ENCODE results near the gene CCDC134.

Gene CCDC134

DNA sequence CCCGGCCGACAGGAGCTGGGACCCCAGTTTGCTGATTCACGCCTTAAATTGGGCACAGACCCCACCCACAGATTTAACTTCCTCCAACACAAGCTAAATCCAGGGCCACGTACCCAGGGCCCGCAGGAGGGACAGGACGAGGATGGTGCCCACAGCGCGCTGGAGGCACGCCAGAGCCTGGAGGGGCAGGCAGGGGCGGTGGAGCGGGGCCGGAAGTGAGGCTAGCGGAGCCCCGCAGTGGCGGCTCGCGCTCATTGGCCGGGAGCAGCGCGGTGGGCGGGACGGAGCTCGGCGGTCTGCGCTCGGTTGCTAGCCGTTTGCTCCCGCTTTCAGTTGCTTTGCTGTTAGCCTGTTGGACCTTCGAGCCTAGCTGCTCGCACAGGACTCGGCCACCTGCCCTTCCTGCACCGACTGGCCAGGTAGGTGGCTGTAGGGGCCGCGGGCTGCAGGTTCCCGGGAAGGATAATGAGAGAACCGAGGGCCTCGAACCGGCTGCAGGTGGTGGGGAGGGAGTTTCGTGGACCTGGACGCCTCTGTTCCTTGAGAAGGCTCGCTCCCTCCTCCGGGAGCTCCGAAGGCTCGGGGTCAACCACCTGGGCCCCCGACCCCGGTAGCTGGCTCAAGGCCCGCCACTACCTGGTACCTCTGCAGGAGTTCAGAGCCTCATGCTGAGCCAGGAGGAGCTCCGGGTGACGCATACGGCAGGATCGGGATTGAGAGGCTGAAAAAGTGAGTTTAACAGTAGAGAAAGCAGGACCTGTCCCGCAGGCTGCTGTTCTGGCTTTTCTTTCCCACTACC, at the start of gene CCDC134:
CCDC134 (plus strand) TSS at position 332 of the 799 bp plus-strand sequence. CDS start 8,212 bp downstream, outside the sequence.
- H3K4me3 ChIP-seq (ENCODE audit: low read depth, low read length) = peak within 1 kb of the TSS; percentile 78

DNA sequence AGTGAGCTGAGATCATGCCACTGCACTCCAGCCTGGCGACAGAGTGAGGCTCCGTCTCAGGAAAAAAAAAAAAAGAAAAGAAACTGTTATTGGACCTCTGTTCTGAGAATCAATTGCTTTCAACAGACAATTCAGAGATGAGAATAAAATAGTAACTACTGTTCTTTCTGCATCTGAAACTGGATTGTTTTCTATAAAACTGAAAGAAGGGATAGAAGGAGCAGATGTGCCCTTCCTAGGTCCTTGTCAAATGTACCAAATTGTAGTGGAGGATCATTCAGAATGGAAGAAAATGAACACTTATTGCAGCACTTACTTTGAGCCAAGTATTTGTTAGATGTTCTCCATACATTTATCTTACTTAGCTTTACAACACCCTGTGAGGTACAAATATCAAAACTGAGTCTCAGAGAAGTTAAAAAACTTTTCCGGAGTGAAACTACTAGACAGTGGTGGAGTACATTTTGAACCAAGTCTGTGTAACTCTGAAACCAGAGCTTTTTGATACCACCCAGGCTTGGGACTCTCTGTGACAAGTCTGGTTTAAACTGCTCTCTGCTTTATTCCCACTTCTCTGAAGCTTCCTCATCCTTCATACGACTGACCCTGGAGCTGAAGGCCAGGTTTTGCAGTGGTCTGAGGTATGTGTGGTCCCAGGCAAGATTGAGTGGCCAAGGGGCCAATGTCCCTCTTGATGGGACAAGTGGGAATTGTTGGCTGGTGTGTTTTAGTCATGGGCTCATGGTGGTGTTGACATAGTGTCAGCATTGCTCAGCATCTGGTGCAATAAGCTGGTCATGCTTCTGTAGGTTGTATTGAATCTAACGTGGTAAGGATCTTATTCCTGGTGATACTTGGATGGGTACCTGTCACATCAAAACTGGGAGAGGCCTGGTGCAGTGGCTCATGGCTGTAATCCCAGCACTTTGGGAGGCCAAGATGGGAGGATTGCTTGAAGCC, 48.2 kb upstream of the CCDC134 start:
- no peak overlapping the region for H3K4me3 ChIP-seq (ENCODE audit: low read depth, low read length)

GRCh38 chr22:41753984-41754383, 46.5 kb upstream of the CCDC134 start:
- H3K4me3 ChIP-seq (ENCODE audit: low read depth, low read length) = no peak overlapping the region

- H3K4me3 ChIP-seq (ENCODE audit: low read depth, low read length) = no peak overlapping the region
Observed at GRCh38 chr22:41757502-41757901, 43.0 kb upstream of the CCDC134 start.

GRCh38 chr22:41758231-41758630, 42.2 kb upstream of the CCDC134 start:
- no peak overlapping the region for H3K4me3 ChIP-seq (ENCODE audit: low read depth, low read length)

- no peak overlapping the region for H3K4me3 ChIP-seq (ENCODE audit: low read depth, low read length)
Observed at GRCh38 chr22:41762980-41763779, 37.3 kb upstream of the CCDC134 start.

DNA sequence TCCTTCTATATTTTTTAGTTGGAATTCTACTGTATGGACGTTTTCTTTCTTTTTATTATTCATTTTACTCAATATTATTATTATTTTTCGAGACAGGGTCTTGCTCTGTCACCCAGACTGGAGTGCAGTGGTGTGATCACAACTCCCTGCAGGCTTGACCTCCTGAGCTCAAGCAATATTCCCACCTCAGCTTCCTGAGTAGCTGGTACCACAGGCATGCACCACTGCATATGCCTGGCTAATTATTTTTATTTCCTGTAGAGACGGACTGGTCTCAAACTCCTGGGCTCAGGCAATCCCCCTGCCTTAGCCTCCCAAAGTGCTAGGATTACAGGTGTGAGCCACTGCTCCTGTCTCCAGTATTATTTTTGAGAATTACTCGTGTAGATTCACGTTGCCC, 34.0 kb upstream of the CCDC134 start:
- H3K4me3 ChIP-seq (ENCODE audit: low read depth, low read length) = no peak overlapping the region

DNA sequence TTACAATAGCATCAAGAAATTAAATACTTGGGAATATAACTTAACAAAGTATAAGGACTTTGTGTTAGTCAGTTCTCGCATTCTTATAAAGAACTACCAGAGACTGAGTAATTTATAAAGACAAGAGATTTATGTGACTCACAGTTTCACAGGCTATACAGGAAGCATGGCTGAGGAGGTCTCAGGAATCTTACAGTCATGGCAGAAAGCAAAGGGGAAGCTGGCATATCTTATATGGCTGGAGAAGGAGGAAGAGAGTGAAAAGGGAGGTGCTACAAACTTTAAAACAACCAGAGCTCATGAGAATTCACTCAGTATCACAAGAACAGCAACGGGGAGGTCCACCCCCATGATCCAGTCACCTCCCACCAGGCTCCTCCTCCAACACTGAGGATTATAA, 32.0 kb upstream of the CCDC134 start:
- no peak overlapping the region for H3K4me3 ChIP-seq (ENCODE audit: low read depth, low read length)

DNA sequence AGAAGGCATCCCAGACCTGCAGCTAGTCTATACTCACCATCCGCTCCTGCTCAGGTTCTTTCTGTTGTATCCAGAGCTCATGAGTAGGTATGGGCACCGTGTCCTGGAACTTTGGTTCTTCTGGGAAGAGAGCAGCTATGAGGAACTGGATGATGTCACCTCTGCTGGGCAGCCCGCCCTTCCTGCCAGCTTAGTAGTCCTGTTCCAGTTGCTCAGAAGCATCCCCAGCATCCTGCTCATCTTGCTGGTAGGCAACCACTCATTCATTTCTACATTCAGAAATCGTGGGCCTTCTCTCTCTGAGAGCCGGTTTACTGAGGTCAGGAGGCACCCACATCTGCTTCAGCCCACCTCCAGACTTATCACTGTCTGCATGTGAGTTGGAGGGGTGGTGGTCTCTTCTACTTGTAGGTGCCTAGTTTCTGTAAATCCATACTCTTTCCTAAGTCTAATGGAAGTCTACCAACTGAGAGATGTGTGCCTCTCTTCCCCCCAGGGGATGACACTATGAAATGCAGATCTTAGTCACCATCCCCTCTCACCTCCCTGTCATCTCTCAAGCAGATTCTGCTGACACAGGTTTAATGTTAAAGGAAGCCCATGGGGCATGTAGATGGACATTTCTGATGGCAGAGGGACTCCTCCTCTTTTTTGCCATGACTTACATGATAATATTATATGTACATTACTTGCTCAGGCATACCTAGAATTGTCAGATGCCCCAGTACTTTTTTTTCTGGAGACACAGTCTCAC, 29.6 kb upstream of the CCDC134 start:
- no peak overlapping the region for H3K4me3 ChIP-seq (ENCODE audit: low read depth, low read length)

DNA sequence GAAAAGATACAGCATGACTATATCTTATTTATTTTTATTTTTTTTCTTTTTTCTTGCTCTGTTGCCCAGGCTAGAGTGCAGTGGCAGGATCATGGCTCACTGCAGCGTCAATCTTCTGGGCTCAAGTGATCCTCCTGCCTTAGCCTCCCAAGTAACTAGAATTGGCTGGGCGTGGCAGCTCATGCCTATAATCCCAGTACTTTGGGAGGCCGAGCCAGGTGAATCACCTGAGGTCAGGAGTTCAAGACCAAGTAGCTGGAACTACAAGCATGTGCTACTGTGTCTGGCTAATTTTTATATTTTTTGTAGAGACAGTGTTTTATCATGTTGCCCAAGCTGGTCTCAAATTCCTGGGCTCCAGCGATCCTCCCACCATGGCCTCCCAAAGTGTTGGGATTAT, 28.3 kb upstream of the CCDC134 start:
- no peak overlapping the region for H3K4me3 ChIP-seq (ENCODE audit: low read depth, low read length)

GRCh38 chr22:41772645-41773044, 27.8 kb upstream of the CCDC134 start:
- H3K4me3 ChIP-seq (ENCODE audit: low read depth, low read length) = no peak overlapping the region

DNA sequence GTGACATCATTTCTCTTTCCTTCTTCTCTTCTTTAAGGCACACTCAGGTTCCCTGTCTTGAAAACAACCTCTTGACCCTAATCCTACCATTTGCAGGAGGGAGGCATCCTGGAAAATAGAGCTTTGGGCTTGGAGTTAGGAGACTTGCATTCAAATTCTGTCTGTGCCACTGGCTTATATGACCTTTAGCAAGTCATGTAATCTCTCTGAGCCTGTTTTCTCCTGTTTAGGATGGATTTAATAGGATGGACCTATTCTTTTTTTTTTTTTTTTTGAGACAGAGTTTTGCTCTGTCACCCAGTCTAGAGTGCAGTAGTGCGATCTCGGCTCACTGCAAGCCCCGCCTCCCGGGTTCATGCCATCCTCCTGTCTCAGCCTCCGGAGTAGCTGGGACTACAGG, 25.1 kb upstream of the CCDC134 start:
- no peak overlapping the region for H3K4me3 ChIP-seq (ENCODE audit: low read depth, low read length)

DNA sequence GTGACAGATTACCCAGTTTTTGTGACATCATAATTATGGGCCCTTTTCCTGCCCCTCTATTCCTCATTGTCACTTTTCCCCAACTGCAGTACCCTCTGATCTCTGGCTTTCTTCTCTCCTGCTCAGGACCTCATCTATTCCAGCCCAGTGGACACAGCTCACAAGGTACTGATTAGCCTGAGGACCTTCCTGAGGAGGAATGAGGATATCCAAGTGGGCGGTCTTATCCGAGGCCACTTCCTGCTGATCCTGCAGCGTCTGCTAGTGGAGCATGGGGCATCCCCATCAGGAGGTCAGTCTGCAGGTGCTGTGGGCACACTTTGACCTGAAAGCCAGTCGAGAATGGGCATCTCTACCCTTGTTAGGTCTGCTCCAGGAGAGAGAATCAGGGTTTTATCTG, 24.5 kb upstream of the CCDC134 start:
- no peak overlapping the region for H3K4me3 ChIP-seq (ENCODE audit: low read depth, low read length)

GRCh38 chr22:41776381-41776780, 24.1 kb upstream of the CCDC134 start:
- H3K4me3 ChIP-seq (ENCODE audit: low read depth, low read length) = no peak overlapping the region

GRCh38 chr22:41777749-41778425, 22.6 kb upstream of the CCDC134 start:
- H3K4me3 ChIP-seq (ENCODE audit: low read depth, low read length) = no peak overlapping the region

DNA sequence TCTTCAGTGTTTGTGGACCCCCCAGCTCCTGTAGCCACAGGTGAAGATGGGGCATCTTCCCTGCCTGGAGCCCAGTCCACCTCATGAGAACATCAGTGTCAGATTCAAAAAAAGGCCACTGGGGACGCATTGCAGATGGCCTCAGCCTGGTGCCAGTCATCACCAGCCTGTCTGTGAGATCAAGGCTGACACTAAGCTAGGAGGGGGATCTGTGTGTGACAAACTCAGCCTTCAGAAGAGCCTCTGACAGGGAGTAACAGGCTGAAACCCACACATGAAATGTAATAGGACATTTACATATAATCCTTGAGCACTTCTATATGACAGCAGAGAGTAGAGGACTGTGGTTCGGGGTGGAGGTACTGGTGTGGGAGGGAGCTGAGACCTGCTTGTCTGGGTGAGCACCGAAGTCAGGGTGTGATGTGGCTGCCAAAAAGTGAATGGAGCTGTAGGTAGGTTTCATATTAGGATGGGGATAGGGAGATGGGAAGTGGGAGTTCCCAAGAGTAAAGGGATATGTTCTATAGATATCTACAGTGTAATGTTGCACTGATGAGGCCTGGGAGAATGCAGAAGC, 20.5 kb upstream of the CCDC134 start:
- H3K4me3 ChIP-seq (ENCODE audit: low read depth, low read length) = no peak overlapping the region

DNA sequence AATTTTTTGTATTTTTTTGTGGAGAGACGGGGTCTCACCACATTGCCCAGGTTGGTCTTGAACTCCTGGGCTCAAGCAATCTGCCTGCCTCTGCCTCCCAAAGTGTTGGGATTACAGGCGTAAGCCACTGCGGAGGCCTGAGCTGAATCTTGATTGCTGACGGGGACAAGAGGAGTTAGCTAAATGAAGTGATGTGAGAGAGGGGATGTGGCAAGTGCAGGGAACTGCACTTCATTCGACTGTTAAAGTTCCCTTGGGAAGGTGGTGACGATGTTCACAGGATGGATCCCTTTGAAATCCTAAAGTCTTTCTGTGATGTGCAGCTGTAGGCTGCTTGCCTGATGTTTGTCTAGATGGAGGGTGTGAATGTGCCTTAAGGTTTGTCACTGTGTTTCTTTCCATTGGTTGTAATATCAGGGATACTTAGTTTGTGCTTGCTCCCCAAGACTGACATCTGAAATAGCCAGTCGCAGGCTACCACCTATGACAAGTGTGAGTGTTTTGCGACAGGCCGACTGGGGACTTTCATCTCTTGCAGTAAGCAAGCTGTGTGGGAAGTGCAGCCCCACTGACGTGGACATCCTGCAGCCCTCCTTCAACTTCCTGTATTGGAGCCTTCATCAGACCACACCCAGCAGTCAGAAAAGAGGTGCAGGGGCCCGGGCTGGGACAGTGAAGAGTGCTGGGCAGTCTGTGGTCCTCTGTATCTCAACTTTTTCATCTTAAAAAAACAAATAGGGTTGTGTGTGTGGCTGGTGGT, 19.6 kb upstream of the CCDC134 start:
- H3K4me3 ChIP-seq (ENCODE audit: low read depth, low read length) = no peak overlapping the region

DNA sequence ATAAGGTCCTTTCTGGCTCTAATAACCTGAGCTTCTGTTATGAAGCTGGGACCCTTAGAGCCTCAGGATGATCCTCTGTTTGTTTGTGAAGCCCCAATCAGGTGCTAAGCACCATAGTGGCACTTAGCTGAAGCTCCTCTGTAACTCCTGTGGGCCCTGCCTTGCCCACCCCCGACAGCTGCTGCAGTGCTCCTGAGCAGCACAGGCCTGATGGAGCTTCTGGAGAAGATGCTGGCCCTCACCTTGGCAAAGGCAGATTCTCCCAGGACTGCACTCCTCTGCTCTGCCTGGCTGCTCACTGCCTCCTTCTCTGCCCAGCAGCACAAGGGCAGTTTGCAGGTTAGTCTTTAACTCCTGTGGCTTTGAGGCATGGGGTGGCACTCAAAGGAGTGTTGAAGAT, 19.0 kb upstream of the CCDC134 start:
- H3K4me3 ChIP-seq (ENCODE audit: low read depth, low read length) = no peak overlapping the region

GRCh38 chr22:41782316-41782715, 18.2 kb upstream of the CCDC134 start:
- no peak overlapping the region for H3K4me3 ChIP-seq (ENCODE audit: low read depth, low read length)
